ENCODE measurements around the gene OCLN. TPM values are rescaled to one million over a fixed set of nuclear protein-coding genes. Genes with fewer than 3 reads are reported as not detected.

The OCLN gene
- total and polyA plus RNA-seq, 4 donors = 9.9 to 53.9 (median 19.0) TPM

GRCh38 chr5:69494452-69494851, 1.9 kb downstream of the OCLN start:
- Histone ChIP-seq H3K36me3 (ENCODE audit: control insufficient read depth in 4 of 4, insufficient read depth in 3 of 4, low read depth in 1 of 4, low read length in 3 of 4) (no peaks in the 10 kb centered on the region), H3K9ac (ENCODE audit: low read depth in 1 of 2, low read length in 2 of 2) (peak overlapping the region; percentile 69 to 75), H3K27ac (ENCODE audit: low read depth in 1 of 2, low read length in 2 of 2) (peak overlapping the region; percentile 95 to 100), H3K9me3 (ENCODE audit: control insufficient read depth in 4 of 4, low read length in 3 of 4) (no peaks in the 10 kb centered on the region), H3K4me3 (ENCODE audit: low read depth in 1 of 3, low read length in 3 of 3) (peak overlapping the region in 2 of 3 donors; percentile 88 to 92), H3K4me1 (ENCODE audit: control insufficient read depth in 4 of 4, insufficient read depth in 4 of 4, low read length in 3 of 4) (peaks cover 4 to 47% (median 31%) of the 10 kb centered on the region in 4 donors), H3K27me3 (ENCODE audit: control insufficient read depth in 4 of 4, insufficient read depth in 4 of 4, low read length in 3 of 4) (no peaks in the 10 kb centered on the region)
- 34% methylated on average over 8 of the region's 8 CpGs for WGBS
- DNase-seq (ENCODE audit: low spot score) = no peak
- no peak for TF ChIP-seq FOXA2 (IDR thresholded peaks at IDR 0.05)
- TF ChIP-seq HNF4G (IDR thresholded peaks at IDR 0.05) = no peak
- TF ChIP-seq RAD21 (IDR thresholded peaks at IDR 0.05) = peak; percentile 32 to 45
- peak; percentile 6 for TF ChIP-seq CTCF (IDR thresholded peaks at IDR 0.05; ENCODE audit: low read depth, low read length, missing input control)
- TF ChIP-seq FOXA1 (IDR thresholded peaks at IDR 0.05) = no peak
- TF ChIP-seq SP1 (IDR thresholded peaks at IDR 0.05) = no peak
- no peak for TF ChIP-seq TAF1 (conservative IDR thresholded peaks at IDR 0.05)

- Histone ChIP-seq H3K36me3 (ENCODE audit: control insufficient read depth in 4 of 4, insufficient read depth in 3 of 4, low read depth in 1 of 4, low read length in 3 of 4) (no peaks in the 10 kb centered on the region), H3K9ac (ENCODE audit: low read depth in 1 of 2, low read length in 2 of 2) (peak overlapping the region in 1 of 2 donors; percentile 59), H3K4me1 (ENCODE audit: control insufficient read depth in 4 of 4, insufficient read depth in 4 of 4, low read length in 3 of 4) (peaks cover 4 to 42% (median 22%) of the 10 kb centered on the region in 4 donors), H3K27ac (ENCODE audit: low read depth in 1 of 2, low read length in 2 of 2) (peak overlapping the region in 1 of 2 donors; percentile 65), H3K4me3 (ENCODE audit: low read depth in 1 of 3, low read length in 3 of 3) (no peak overlapping the region), H3K9me3 (ENCODE audit: control insufficient read depth in 4 of 4, low read length in 3 of 4) (no peaks in the 10 kb centered on the region), H3K27me3 (ENCODE audit: control insufficient read depth in 4 of 4, insufficient read depth in 4 of 4, low read length in 3 of 4) (no peaks in the 10 kb centered on the region)
- 59% methylated on average over 5 of the region's 5 CpGs for WGBS
- TF ChIP-seq JUND (IDR thresholded peaks at IDR 0.05) (no peak), RXRA (IDR thresholded peaks at IDR 0.05) (no peak), YY1 (IDR thresholded peaks at IDR 0.05) (no peak), FOXA1 (IDR thresholded peaks at IDR 0.05) (no peak), RAD21 (IDR thresholded peaks at IDR 0.05) (no peak), REST (IDR thresholded peaks at IDR 0.05) (no peak), CTCF (IDR thresholded peaks at IDR 0.05; ENCODE audit: low read depth, low read length, missing input control) (no peak), SP1 (IDR thresholded peaks at IDR 0.05) (no peak), HNF4G (IDR thresholded peaks at IDR 0.05) (no peak), TAF1 (conservative IDR thresholded peaks at IDR 0.05) (no peak), MAX (IDR thresholded peaks at IDR 0.05) (no peak), FOXA2 (IDR thresholded peaks at IDR 0.05) (no peak), ZBTB33 (IDR thresholded peaks at IDR 0.05) (no peak), ATF3 (IDR thresholded peaks at IDR 0.05) (no peak), EGR1 (IDR thresholded peaks at IDR 0.05; ENCODE audit: low read depth in 2 of 2) (no peak), GABPA (IDR thresholded peaks at IDR 0.05 in 1 of 2, conservative IDR thresholded peaks at IDR 0.05 in 1 of 2) (no peak), NR2F2 (IDR thresholded peaks at IDR 0.05) (no peak), HNF4A (conservative IDR thresholded peaks at IDR 0.05) (no peak)
- DNase-seq (ENCODE audit: low spot score) = no peak
These were observed 4.5 kb downstream of the OCLN start for GRCh38 chr5:69497006-69497520.
